Limb (tissue), 2 donors: ENCODE measurements around the gene DSCAML1.

Experiments used
- DNase-seq, 2 donors: peaks; one replicate each; pipeline ENCODE4 v3.0.0-alpha.2; 2016; ENCODE audit errors: extremely low spot score in 2 of 2

The DSCAML1 gene

DNA sequence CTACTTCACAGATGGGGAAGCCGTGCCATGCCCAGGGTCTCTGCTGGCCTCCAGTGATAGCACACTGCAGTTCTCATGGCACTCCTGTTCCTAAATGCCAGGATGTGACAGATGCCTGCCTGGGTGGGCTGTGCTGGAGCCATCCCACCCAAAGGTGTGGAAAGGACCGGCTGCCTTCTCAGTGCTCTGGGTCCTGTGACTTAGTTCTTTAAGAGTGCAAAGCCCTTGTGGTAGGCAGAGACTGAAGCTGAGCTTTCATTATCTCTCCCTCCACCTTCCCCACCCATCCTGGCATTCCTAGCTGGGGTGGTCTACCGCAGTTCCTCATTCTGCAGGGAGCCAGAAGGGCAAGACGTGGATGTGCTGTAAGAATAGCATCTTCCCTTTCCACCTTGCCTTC lies 319.3 kb downstream of the DSCAML1 start:
- no peak for DNase-seq

DNA sequence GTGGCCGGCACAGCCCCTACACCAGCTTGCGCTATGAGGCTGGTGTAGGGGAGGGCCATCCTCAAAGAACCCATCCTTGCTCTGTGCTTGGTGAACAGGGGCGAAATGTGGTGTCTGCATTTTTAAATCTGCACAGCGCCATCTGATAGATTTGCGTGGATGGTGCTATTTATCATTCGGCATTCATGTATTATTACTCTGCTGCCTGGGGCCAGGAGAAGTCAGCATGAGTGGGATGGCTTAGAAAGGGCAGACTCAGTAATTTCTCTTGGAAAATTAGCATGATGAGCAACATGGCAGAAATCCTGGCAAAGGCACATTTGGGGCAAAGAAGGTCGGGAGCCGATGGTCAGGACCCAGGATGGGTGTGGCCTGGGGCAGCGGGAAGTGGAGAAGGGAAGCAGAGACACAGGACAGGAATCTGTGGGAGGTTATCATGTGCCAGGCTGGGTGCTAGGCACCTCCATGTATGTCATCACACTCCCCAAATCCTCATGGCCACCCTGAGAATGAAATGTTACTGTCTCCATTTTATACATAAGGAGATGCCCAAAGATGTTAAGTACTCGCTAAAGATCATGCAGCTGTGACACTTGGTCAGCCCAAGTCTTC lies 320.4 kb downstream of the DSCAML1 start:
- DNase-seq = no peak

GRCh38 chr11:117475716-117476530 lies 321.1 kb downstream of the DSCAML1 start:
- no peak for DNase-seq

- DNase-seq = no peak
Observed at GRCh38 chr11:117473481-117474091, 323.4 kb downstream of the DSCAML1 start.

GRCh38 chr11:117471776-117472175 lies 325.2 kb downstream of the DSCAML1 start:
- no peak for DNase-seq

GRCh38 chr11:117470576-117470975 lies 326.4 kb downstream of the DSCAML1 start:
- no peak for DNase-seq

DNA sequence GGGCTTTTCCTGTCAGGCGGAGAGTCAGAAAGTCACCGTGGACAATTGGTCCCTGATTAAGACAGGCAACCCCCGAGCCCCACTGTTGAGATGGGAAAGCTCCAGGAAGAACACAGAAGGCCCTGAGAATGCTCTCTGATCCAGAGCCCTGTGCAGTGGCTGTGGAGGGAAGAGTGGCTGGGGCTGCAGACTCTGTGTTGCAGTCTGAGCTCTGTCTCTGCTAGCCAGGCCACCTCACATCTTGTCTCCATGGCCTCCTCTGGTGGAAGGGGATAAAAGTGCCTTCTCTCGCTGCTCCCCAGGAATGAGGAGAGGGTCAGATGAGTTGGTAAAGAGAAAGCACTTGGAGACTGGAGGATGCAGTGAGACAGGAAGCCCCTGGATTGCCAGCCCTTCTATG lies 328.1 kb downstream of the DSCAML1 start:
- no peak for DNase-seq

GRCh38 chr11:117467770-117468169 lies 329.2 kb downstream of the DSCAML1 start:
- no peak for DNase-seq

DNA sequence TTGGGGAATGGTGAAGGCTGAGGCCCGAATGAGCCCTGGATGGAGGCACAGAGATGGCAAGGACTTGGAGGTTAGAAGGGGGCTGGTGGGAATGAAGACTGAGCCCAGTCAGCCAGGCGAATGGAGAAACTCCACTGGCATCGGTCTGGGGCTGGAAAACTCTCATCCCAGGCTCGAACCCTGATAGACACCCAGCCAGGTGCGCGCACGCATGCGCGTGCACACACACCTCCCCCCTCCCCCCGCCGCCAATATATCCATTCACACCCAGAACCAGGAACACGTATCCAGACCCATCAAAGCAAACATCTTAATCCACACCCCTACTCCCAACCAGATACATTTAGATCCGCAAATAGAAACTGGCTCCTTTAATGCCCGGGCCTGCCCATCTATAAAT lies 330.1 kb downstream of the DSCAML1 start:
- DNase-seq = no peak

DNA sequence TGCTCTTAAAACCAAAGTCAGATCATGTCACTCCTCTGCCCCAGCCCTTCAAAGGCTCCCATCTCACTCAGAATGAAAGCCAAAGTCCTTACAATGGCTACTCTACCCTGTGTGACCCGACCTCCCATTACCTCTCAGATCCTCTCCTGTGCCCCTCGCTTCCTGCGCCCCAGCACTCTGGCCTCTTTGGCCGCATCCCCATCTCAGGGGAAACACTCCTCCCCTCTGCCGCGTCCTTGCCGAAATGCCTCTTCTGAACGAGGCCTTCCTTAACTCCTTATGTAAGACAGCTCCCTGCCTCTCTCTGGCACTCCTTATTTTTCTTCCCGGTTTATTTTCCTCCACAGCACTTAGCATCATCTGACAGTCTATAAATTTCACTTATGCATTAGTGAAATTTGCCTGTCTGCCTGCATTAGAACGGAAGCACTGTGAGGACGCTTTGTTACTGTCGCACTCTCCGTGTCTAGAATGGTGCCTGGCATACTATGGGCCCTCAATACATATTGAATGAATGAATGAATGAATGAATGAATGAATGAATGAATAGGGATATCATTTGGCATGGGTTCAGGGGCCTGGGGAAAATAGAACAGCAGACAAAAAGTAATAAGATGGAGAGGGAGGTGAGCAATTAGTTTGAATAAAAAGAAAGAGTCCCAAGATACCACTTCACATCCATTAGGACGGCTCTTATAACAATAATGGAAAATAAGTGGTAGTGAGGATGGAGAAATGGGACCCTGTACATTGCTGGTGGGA lies 331.6 kb downstream of the DSCAML1 start:
- no peak for DNase-seq

DNA sequence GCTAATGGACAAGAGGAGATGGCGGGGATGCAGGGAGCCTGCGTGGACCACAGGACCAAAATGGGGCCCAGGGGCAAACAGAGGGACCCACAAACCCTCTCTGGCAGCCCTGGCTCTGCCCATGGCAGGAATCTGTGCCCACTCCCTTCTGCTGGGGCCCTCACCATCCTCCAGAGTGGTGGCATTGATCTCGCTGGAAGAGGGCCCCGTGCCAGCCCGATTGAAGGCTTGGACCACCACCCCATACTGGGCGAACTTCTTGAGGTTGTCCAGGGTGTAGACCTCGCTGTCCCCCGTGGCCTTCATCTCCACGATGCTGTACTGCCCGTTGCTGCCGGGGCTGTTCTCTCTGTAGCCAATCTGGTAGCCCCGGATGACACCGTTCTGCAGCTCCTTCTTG lies 332.2 kb downstream of the DSCAML1 start:
- no peak for DNase-seq

DNA sequence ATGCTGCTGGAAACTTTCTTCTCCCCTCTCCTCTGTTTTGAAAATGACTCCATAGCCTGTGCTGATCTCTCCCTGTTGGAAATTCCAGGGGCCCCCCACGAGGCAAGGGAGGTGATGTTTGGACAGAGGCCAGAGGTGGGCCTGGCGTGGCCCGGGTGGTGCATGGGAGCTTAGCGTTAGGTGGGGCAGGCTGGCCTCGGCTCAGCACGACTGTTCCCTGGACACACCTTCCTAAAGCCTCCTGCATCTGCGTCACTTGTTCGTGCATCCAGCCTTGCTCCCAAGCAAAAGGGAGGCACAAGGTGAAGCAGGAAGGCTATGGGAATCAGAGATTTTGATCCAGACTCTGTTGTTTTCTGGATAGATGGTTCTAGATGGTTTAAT lies 334.2 kb downstream of the DSCAML1 start:
- no peak for DNase-seq

GRCh38 chr11:117462183-117462863 lies 334.7 kb downstream of the DSCAML1 start:
- no peak for DNase-seq

DNA sequence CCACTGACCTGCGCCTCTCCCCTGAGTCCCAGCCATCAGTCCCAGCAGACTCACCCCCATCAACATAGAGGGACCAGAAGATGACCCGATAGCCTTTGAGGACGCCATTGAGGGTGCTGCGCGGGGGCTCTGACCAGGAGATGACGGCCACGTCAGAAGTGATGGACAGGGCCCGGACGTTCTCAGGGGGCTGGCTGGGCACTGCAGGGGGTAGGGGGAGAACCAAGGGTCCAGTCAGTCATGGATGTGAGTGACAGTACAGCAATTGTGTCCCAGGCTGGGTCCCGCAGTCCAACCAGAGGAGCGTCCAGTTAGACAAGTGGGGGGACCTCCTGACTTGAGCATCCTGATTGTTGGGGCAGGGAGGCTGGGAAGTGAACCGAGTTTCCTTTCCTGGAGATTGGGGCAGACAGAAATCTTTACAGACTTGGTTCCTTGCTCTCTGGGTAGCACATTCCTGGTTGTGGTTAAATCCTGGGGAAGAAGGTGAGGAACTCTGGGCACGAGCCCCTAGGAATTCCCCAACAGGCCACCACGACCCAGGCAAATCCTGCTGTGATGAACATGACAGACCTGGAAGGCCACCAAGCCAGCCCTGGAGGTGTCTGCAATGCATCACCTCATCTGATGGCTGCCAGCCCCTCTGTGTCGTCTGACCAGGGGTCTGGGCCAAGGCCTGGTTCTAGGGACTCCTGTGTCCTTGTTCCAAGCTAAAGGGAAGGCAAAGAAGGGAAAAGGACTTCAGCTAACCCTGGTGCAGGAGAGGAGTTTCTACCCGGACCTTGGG lies 335.4 kb downstream of the DSCAML1 start:
- DNase-seq = no peak

- no peak for DNase-seq
Observed at GRCh38 chr11:117459979-117460300, 337.1 kb downstream of the DSCAML1 start.

- no peak for DNase-seq
Observed at GRCh38 chr11:117459123-117459978, 337.7 kb downstream of the DSCAML1 start.

GRCh38 chr11:117458275-117459122 lies 338.5 kb downstream of the DSCAML1 start:
- no peak for DNase-seq

- DNase-seq = no peak
Observed at GRCh38 chr11:117457835-117458234, 339.2 kb downstream of the DSCAML1 start.
